Measurements from ENCODE around the gene ZBTB16. TPM values are rescaled to one million over a fixed set of nuclear protein-coding genes. Genes with fewer than 3 reads are reported as not detected.

The ZBTB16 gene
- total and polyA plus RNA-seq, 2 donors (not counting 3 experiments of a cell fraction or from before 2014, with no cell fraction given), result 9.8 to 20.3 TPM

- CTCF ChIA-PET, result no interaction called here
These were observed 63.2 kb downstream of the ZBTB16 start for GRCh38 chr11:114122686-114123085.

More at GRCh38 chr11:114122686-114123085, 63.2 kb downstream of the ZBTB16 start:
- Histone ChIP-seq H2AFZ (ENCODE audit: low read depth, low read length) (no peak overlapping the region), H3K9ac (replicated peaks; ENCODE audit: extremely low read depth, insufficient read depth, low read length) (no peak overlapping the region), H3K4me1 (ENCODE audit: control insufficient read depth, extremely low read depth, insufficient read depth, low read length) (no peaks in the 10 kb centered on the region), H3K9me1 (replicated peaks; ENCODE audit: control insufficient read depth, extremely low read depth, insufficient read depth, low read length) (no peaks in the 10 kb centered on the region), H3K27ac (ENCODE audit: insufficient read depth, low read depth, low read length) (no peak overlapping the region), H3K4me2 (ENCODE audit: insufficient read depth, low read length) (no peak overlapping the region), H3K79me2 (ENCODE audit: control insufficient read depth, insufficient read depth, low read length) (no peaks in the 10 kb centered on the region), H3K4me3 (replicated peaks in 1 of 3; ENCODE audit: insufficient read depth in 1 of 3, low read depth in 1 of 3, low read length in 3 of 3) (no peak overlapping the region), H3K9me3 (replicated peaks; ENCODE audit: control insufficient read depth, insufficient read depth, low read length) (no peaks in the 10 kb centered on the region), H4K20me1 (replicated peaks; ENCODE audit: control insufficient read depth, extremely low read depth, insufficient read depth, low read length) (no peaks in the 10 kb centered on the region), H3K36me3 (ENCODE audit: control insufficient read depth in 2 of 2, extremely low read depth in 1 of 2, insufficient read depth in 2 of 2, low read length in 2 of 2) (peaks cover 0 to 6% of the 10 kb centered on the region in 2 experiments), H3K27me3 (ENCODE audit: control insufficient read depth in 2 of 2, insufficient read depth in 2 of 2, low read length in 2 of 2) (no peaks in the 10 kb centered on the region)
- POLR2A ChIA-PET, result no interaction called here
- intact Hi-C loops (cut with micrococcal nuclease) (no loop called here), dilution Hi-C loops (cut with MboI; ENCODE audit: extremely low pct_ligation_motif_present, low sequenced_read_pairs) (no loop called here)
- TF ChIP-seq POLR2A (IDR thresholded peaks at IDR 0.05; ENCODE audit: low read depth, low read length) (no peak), MYC (IDR thresholded peaks at IDR 0.05; ENCODE audit: low read depth, low read length) (no peak), EZH2 (IDR thresholded peaks at IDR 0.05; ENCODE audit: borderline replicate concordance, low read depth, low read length, severe bottlenecking) (no peak), GATA2 (IDR thresholded peaks at IDR 0.05; ENCODE audit: insufficient read depth, insufficient read length, low read depth, low read length) (no peak), CTCF (IDR thresholded peaks at IDR 0.05; ENCODE audit: extremely low read depth in 1 of 2, insufficient read depth in 1 of 2, low read depth in 1 of 2, low read length in 2 of 2) (no peak), POLR2AphosphoS5 (IDR thresholded peaks at IDR 0.05; ENCODE audit: insufficient read depth, low read depth, low read length) (no peak), JUN (IDR thresholded peaks at IDR 0.05; ENCODE audit: borderline replicate concordance, insufficient read depth, insufficient read length, low read depth) (no peak), MAX (IDR thresholded peaks at IDR 0.05; ENCODE audit: insufficient read depth, insufficient read length) (no peak), FOS (IDR thresholded peaks at IDR 0.05; ENCODE audit: borderline replicate concordance, insufficient read depth, low read length) (no peak)
- DNase-seq (ENCODE audit: low read depth, low spot score), result no peak
- BruUV-seq (replicated peaks), result no TSS peak
- no peak for FAIRE-seq

All from endothelial cell of umbilical vein (primary cell).